Heart left ventricle (tissue), 13 donors: Measurements from ENCODE around the gene GHDC.

Experiments
- CTCF ChIP-seq, 12 donors: fragments of 200-600 bp; sonication (generic) in 4 of 12; IDR thresholded peaks; one replicate each; pipeline versions ENCODE4 v1.5.0 to v1.8.0; 2018 to 2022; ENCODE audit warnings: antibody characterized with exemption in 12 of 12, mild to moderate bottlenecking in 5 of 12
- POLR2A ChIP-seq, 2 donors: fragments of 450-650 bp; IDR thresholded peaks; one replicate each; pipeline ENCODE4 v1.6.1; 2017; ENCODE audit warnings: antibody characterized with exemption in 2 of 2, mild to moderate bottlenecking in 2 of 2, moderate library complexity in 2 of 2
- donor health status: ischemic (EF 13 %, LVEDD 7.1; RV severe dilation, severe dysfunction).
- donor health status: DM: no; HTN: yes; CAD: no.
- donor health status: DM: no; HTN: no; CAD: no.
- donor health status: ischemic (EF 25% LVEDD 6.9; RV normal size, moderate dysfunction).
- donor health status: ischemic (EF 25% LVEDD 5.7; RV mildly dilated, moderate dysfunction).
- donor health status: ischemic (EF 35%, LVEDD 5.7; RV mildly dilated, moderate dysfunction).
- donor health status: nonischemic (EF 11% LVEDD 7.7; RV severe dilation, severe dysfunction).
- donor health status: DM: yes; HTN: yes; CAD: no.
- donor health status: PGD.
- donor health status: ischemic (EF 29% LVEDD 5.4; RV normal size, mild dysfunction).
- donor health status: nonischemic (EF 23%, LVEDD 6.1; RV moderate dilation, normal function).

DNA sequence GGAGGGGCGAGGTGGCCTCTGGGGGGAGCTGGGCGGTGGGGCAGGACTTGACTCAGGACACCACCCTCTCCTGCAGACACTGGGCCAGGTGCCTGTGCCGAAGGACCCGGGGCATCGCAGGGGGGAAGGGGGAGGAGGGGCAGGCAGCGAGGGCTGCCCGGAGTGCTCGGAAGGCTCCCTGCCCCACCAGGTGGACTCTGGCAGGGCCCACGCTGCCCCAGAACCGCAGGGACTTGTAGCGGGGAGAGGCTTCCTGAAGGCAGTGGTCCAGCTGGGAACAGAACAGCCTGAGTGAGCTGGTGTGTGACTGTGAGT, 4.7 kb downstream of the GHDC start:
- TF ChIP-seq CTCF (IDR thresholded peaks at IDR 0.05) = no peak
- TF ChIP-seq POLR2A (IDR thresholded peaks at IDR 0.05) = no peak
